Measurements from ENCODE around the gene ZNF182. TPM values are rescaled to one million over a fixed set of nuclear protein-coding genes. Genes with fewer than 3 reads are reported as not detected.
A peak's percentile ranks its signal among the peaks of the same experiment; 100 is the strongest.
"Not testable (repeated sequence)": the region's sequence is repeated elsewhere in the genome, so short reads cannot be mapped to it uniquely, and the experiment has no call there.

Gene ZNF182
- total and polyA plus RNA-seq, 4 donors, result 0.97 to 3.1 (median 2.2) TPM

DNA sequence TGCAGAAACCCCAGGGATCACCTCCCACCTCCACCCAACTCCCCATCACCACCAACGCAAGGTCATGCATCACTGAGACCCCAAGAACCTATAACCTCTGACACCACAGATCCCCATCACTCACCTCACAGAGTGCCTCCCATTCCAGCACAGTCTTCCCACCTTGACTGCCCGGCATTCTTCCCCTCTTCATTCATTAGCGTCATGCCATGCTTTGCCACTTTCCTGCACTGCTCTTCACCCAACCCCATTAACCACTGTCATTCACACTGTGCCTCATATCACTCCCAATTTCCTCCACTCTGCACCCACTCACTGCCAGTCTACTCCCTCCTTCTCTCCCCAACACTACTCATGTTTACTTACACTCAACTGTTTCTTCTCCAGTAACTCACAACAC is 30.6 kb downstream of the ZNF182 start:
- no peak overlapping the region for H3K9ac ChIP-seq (ENCODE audit: low read depth in 1 of 2, low read length in 2 of 2)
- H3K9me3 ChIP-seq (ENCODE audit: control insufficient read depth in 4 of 4, low read length in 3 of 4), result peaks cover 6 to 70% (median 51%) of the 10 kb centered on the region in 4 donors
- peak overlapping the region in 2 of 3 donors; percentile 35 to 38 for H3K4me3 ChIP-seq (ENCODE audit: low read depth in 1 of 3, low read length in 3 of 3)
- no peaks in the 10 kb centered on the region for H3K4me1 ChIP-seq (ENCODE audit: control insufficient read depth in 4 of 4, insufficient read depth in 4 of 4, low read length in 3 of 4)
- no peaks in the 10 kb centered on the region for H3K27me3 ChIP-seq (ENCODE audit: control insufficient read depth in 4 of 4, insufficient read depth in 4 of 4, low read length in 3 of 4)
- 91% methylated on average over 3 of the region's 3 CpGs for WGBS
- TF ChIP-seq HNF4A (conservative IDR thresholded peaks at IDR 0.05) (no peak), FOXA1 (IDR thresholded peaks at IDR 0.05) (no peak), JUND (IDR thresholded peaks at IDR 0.05) (no peak), EGR1 (IDR thresholded peaks at IDR 0.05; ENCODE audit: low read depth in 2 of 2) (no peak), RAD21 (IDR thresholded peaks at IDR 0.05) (no peak), GABPA (IDR thresholded peaks at IDR 0.05 in 1 of 2, conservative IDR thresholded peaks at IDR 0.05 in 1 of 2) (no peak), HNF4G (IDR thresholded peaks at IDR 0.05) (no peak), NR2F2 (IDR thresholded peaks at IDR 0.05) (no peak), CTCF (IDR thresholded peaks at IDR 0.05; ENCODE audit: low read depth, low read length, missing input control) (no peak), SP1 (IDR thresholded peaks at IDR 0.05) (no peak), TAF1 (conservative IDR thresholded peaks at IDR 0.05) (no peak)
- TF ChIP-seq, protein P1, sequence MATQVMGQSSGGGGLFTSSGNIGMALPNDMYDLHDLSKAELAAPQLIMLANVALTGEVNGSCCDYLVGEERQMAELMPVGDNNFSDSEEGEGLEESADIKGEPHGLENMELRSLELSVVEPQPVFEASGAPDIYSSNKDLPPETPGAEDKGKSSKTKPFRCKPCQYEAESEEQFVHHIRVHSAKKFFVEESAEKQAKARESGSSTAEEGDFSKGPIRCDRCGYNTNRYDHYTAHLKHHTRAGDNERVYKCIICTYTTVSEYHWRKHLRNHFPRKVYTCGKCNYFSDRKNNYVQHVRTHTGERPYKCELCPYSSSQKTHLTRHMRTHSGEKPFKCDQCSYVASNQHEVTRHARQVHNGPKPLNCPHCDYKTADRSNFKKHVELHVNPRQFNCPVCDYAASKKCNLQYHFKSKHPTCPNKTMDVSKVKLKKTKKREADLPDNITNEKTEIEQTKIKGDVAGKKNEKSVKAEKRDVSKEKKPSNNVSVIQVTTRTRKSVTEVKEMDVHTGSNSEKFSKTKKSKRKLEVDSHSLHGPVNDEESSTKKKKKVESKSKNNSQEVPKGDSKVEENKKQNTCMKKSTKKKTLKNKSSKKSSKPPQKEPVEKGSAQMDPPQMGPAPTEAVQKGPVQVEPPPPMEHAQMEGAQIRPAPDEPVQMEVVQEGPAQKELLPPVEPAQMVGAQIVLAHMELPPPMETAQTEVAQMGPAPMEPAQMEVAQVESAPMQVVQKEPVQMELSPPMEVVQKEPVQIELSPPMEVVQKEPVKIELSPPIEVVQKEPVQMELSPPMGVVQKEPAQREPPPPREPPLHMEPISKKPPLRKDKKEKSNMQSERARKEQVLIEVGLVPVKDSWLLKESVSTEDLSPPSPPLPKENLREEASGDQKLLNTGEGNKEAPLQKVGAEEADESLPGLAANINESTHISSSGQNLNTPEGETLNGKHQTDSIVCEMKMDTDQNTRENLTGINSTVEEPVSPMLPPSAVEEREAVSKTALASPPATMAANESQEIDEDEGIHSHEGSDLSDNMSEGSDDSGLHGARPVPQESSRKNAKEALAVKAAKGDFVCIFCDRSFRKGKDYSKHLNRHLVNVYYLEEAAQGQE (IDR thresholded peaks at IDR 0.05), result no peak
- TF ChIP-seq, protein P2, sequence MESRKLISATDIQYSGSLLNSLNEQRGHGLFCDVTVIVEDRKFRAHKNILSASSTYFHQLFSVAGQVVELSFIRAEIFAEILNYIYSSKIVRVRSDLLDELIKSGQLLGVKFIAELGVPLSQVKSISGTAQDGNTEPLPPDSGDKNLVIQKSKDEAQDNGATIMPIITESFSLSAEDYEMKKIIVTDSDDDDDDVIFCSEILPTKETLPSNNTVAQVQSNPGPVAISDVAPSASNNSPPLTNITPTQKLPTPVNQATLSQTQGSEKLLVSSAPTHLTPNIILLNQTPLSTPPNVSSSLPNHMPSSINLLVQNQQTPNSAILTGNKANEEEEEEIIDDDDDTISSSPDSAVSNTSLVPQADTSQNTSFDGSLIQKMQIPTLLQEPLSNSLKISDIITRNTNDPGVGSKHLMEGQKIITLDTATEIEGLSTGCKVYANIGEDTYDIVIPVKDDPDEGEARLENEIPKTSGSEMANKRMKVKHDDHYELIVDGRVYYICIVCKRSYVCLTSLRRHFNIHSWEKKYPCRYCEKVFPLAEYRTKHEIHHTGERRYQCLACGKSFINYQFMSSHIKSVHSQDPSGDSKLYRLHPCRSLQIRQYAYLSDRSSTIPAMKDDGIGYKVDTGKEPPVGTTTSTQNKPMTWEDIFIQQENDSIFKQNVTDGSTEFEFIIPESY (IDR thresholded peaks at IDR 0.05), result no peak
- TF ChIP-seq, protein P3, sequence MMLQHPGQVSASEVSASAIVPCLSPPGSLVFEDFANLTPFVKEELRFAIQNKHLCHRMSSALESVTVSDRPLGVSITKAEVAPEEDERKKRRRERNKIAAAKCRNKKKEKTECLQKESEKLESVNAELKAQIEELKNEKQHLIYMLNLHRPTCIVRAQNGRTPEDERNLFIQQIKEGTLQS (IDR thresholded peaks at IDR 0.05), result no peak
- H3K27ac ChIP-seq (ENCODE audit: low read depth in 1 of 2, low read length in 2 of 2), result no peak overlapping the region
- no peak for DNase-seq (ENCODE audit: low spot score)
- H3K36me3 ChIP-seq (ENCODE audit: control insufficient read depth in 4 of 4, insufficient read depth in 3 of 4, low read depth in 1 of 4, low read length in 3 of 4), result peaks cover 0 to 16% (median 14%) of the 10 kb centered on the region in 4 donors

GRCh38 chrX:47965526-47965925 is 38.3 kb downstream of the ZNF182 start:
- DNase-seq (ENCODE audit: low spot score); H3K36me3 ChIP-seq (ENCODE audit: control insufficient read depth in 4 of 4, insufficient read depth in 3 of 4, low read depth in 1 of 4, low read length in 3 of 4); H3K9ac ChIP-seq (ENCODE audit: low read depth in 1 of 2, low read length in 2 of 2); H3K27ac ChIP-seq (ENCODE audit: low read depth in 1 of 2, low read length in 2 of 2); H3K27me3 ChIP-seq (ENCODE audit: control insufficient read depth in 4 of 4, insufficient read depth in 4 of 4, low read length in 3 of 4); H3K4me1 ChIP-seq (ENCODE audit: control insufficient read depth in 4 of 4, insufficient read depth in 4 of 4, low read length in 3 of 4); H3K4me3 ChIP-seq (ENCODE audit: low read depth in 1 of 3, low read length in 3 of 3): not testable (repeated sequence)
- peaks cover 0 to 34% (median 13%) of the 10 kb centered on the region in 4 donors for H3K9me3 ChIP-seq (ENCODE audit: control insufficient read depth in 4 of 4, low read length in 3 of 4)
- 95% methylated on average over 14 of the region's 14 CpGs for WGBS

DNA sequence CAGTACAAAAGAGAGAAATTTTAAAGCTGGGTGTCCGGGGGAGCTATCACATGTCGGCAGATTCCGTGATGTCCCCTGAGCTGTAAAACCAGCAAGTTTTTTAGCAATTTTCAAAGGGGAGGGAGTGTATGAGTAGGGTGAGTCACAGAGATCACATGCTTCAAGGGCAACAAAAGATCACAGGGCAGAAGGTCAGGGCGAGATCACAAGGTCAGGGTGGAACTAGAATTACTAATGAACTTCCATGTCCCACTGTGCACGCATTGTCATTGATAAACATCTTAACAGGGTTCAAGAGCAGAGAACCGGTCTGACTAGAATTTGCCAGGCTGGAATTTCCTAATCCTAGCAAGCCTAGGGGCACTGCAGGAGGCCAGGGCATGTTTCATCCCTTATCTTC is 42.0 kb downstream of the ZNF182 start:
- H3K27me3 ChIP-seq (ENCODE audit: control insufficient read depth in 4 of 4, insufficient read depth in 4 of 4, low read length in 3 of 4); DNase-seq (ENCODE audit: low spot score); H3K4me3 ChIP-seq (ENCODE audit: low read depth in 1 of 3, low read length in 3 of 3); H3K4me1 ChIP-seq (ENCODE audit: control insufficient read depth in 4 of 4, insufficient read depth in 4 of 4, low read length in 3 of 4); H3K27ac ChIP-seq (ENCODE audit: low read depth in 1 of 2, low read length in 2 of 2); H3K9ac ChIP-seq (ENCODE audit: low read depth in 1 of 2, low read length in 2 of 2); H3K36me3 ChIP-seq (ENCODE audit: control insufficient read depth in 4 of 4, insufficient read depth in 3 of 4, low read depth in 1 of 4, low read length in 3 of 4): not testable (repeated sequence)
- H3K9me3 ChIP-seq (ENCODE audit: control insufficient read depth in 4 of 4, low read length in 3 of 4), result peaks cover 0 to 16% (median 6%) of the 10 kb centered on the region in 4 donors
- 79% methylated on average over 6 of the region's 6 CpGs for WGBS
